ENCODE measurements around the gene NR3C2.

Gene NR3C2

DNA sequence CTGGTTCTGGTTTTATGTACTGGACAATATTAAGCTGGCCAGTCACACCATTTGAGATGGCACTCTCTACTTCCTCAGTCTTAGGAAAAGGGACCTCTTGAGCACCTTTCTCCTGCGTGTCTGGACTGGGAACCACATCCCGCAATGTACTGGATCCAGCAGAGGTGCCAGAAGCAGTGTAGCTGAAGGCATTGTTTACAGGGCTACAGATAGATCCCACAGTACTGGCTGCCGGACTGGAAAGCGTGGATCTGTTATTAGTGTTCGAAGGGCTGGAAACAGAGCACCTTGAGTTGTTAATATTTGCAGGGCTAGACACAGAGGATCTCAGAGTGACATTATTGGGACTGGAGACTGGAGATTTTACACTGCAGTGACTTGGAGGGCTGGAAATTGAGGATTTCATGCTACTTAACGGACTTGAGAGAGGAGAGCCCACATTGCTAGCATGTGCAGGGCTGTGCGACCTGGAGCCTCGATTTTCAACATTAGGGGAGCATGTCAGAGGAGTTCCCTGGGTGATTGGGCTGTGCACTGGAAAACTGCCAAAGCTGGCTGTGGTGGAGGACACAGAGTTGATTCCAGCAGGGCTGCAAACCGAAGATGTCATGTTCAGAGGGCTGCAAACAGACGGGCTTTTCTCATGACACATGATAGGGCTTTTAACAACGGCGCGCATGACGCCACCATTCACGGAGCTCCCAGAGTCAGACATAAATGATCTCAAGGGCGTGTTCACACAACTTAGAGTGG is 6.4 kb downstream of the NR3C2 start:
- DNase-seq (ENCODE audit: low read depth in 1 of 2, low spot score in 1 of 2) = no peak

GRCh38 chr4:148434075-148434773 is 8.0 kb downstream of the NR3C2 start:
- DNase-seq (ENCODE audit: low read depth in 1 of 2, low spot score in 1 of 2) = no peak

DNA sequence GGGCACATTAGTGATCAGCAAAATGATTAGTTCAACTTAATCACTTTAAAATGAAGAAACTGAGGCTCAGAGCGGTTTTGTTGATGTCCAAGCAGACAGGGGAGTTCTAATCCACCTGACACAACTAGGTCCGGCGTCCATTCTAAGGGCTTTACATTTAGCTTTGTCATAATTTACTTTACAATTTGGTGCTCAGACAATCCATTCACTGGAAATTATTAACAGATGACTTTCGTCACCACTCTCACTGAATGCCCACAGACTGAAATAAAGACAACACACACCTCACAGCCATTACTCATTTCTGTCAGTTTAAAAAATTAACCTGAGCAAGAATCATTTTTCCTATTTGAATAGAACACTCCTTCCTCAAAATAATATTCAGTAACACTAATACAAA is 10.8 kb downstream of the NR3C2 start:
- DNase-seq (ENCODE audit: low read depth in 1 of 2, low spot score in 1 of 2) = no peak

GRCh38 chr4:148430854-148431253 is 11.4 kb downstream of the NR3C2 start:
- DNase-seq (ENCODE audit: low read depth in 1 of 2, low spot score in 1 of 2) = no peak

GRCh38 chr4:148429206-148429605 is 13.0 kb downstream of the NR3C2 start:
- no peak for DNase-seq (ENCODE audit: low read depth in 1 of 2, low spot score in 1 of 2)

- no peak for DNase-seq (ENCODE audit: low read depth in 1 of 2, low spot score in 1 of 2)
These were observed 15.6 kb downstream of the NR3C2 start for GRCh38 chr4:148426643-148427042.

DNA sequence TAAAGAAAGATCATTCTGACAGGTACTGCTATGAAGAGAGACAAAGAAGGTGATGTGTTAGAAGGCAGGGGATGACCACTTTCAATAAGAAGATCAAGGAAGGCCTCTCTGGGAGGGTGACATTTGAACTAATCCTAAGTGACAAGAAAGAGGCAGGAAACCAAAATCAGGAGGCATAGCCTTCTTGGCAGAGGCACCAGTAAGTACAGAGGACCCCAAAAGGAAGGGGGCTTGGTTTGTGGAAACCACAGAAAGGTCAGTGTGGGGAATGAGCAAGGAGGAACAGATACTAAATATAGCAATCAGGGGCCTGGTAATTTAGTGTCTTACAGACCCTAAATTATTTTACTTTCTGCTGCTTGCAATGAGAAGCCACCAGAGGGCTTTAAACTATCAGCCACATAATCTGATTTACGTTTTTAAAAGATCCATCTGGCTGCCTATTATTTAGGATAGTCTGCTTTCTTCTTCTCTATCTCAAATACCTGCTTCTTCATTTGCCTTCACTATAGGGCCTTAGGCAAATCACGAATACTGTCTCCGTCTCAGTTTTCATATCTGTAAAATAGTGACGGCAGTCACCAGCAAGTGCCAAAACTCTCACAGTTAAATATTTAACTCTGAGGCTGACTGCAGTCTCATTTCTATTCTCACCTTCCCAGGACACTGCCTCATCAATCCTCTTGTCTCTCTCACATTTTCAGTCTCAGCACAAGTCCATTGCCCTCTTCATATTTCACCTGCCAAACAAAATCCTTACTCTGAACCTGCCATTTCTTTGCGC is 16.7 kb downstream of the NR3C2 start:
- DNase-seq (ENCODE audit: low read depth in 1 of 2, low spot score in 1 of 2) = no peak

- DNase-seq (ENCODE audit: low read depth in 1 of 2, low spot score in 1 of 2) = no peak
These were observed 21.8 kb downstream of the NR3C2 start for GRCh38 chr4:148420397-148420796.

GRCh38 chr4:148415500-148415899 is 26.7 kb downstream of the NR3C2 start:
- no peak for DNase-seq (ENCODE audit: low read depth in 1 of 2, low spot score in 1 of 2)

GRCh38 chr4:148412460-148412994 is 29.7 kb downstream of the NR3C2 start:
- no peak for DNase-seq (ENCODE audit: low read depth in 1 of 2, low spot score in 1 of 2)

DNA sequence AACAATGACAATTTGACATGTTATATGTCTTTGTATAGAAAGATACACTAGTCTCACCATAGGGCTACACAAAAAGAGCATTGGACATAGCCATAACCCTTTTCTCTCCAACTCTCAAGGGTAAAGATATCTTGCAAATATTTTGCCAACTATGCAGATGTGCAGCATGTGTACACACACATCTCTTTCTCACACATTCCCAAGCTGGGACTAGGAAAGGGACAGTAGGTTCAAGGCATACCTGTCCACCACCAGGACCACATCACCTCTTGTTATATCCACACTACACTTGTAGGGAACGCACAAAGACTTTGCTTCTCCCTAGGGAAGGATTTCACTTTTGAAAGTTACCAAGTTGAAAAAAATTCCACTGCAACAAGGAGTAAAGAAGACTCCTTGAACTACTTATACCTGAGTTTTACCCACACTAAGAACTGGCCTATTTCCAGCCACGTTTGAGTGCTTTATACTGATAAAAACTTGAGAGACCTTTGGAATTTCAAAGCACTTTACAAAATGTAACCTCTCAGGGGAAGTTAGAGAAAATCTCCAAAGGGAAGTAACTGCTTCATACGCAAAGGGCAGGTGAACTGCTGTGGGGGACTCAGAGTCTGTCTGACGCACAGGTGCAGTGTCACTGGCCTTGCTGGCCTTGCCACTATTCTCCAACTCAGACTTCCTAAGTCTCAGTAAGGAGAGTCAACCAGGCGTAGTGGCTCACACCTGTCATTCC is 36.9 kb downstream of the NR3C2 start:
- no peak for DNase-seq (ENCODE audit: low read depth in 1 of 2, low spot score in 1 of 2)

DNA sequence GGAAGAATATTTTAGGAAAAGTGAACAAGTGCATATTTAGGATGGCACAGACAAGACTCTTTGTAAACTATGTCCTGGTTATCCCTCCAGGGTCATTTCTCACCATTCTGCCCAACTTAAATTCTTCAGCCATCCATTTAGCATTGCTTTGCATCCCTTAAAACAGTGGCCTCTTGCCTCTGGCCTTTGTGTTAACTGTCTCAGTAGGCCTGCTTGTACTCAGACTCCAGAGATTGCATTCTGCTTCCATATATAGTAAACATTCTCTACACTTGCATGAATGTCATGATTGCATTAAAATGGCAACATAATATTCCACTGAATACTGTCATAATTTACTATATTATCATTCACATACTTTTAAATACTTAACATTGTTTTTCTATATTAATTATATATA is 43.2 kb downstream of the NR3C2 start:
- no peak for DNase-seq (ENCODE audit: low read depth in 1 of 2, low spot score in 1 of 2)

DNA sequence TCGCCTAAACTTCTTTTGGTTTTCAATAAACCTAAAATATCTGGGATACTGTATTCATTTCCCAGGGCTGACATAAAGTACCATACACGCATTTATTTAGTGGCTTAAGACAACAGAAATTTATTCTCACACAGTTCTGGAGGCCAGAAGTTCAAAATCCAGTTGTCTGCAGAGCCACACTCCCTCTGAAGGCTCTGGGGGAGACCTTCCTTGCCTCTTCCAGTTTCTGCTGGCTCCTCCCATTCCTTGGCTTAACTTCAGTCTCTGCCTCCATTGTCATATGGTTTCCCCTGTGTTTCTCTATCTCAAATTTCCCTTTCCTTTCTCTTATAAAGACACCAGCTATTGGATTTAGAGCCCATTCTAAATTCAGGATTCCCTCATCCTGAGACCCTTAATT is 44.4 kb downstream of the NR3C2 start:
- DNase-seq (ENCODE audit: low read depth in 1 of 2, low spot score in 1 of 2) = no peak

DNA sequence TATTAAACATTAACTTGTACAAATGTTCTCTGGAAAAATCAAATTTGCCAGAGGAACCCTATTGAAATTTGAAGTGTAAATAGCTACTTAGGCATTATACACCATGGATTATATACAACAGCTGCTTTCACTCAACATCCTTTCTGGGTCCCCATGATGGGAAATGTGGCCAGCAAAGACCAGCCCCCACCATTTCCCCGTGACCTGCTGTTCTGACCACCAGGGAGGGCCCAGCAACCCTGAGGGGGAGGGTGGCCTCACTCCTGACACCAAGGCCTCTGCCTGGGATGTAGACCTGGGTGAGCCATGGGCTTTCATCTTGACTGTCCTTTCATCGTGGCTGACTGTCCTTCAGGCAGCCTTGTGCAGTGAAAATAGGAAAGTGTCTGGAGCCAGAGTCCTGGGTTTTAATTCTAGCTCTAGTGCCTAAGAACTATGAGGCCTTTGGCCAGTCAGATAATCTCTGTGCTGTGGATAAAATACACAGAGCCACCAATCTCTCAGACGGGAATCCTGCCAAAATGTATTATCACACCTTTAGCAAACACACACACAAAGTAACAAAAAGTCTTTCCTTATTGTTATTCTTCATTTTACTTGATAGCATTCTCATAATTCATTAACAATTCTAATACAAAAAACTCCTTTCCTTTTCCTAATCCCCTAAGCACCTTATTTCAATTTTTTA is 45.1 kb downstream of the NR3C2 start:
- no peak for DNase-seq (ENCODE audit: low read depth in 1 of 2, low spot score in 1 of 2)

DNA sequence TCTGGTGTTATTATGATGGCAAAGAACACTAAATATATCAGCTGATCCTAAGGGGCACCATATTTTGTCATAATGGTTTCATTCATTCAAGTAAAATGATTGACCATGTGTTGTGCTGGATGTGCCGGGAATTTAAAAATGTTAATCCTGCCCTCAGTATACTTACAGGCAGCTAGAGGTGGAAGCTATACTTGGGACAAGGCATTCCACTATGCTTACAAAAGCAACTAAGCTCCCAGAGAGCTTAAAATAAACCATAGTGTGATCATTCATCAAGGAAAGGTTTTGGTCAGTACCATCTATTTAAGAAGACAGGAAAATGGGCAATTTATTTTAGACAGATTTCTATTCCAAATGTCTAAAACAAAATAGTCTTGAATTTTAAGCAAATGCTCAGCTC is 46.4 kb downstream of the NR3C2 start:
- DNase-seq (ENCODE audit: low read depth in 1 of 2, low spot score in 1 of 2) = no peak

GRCh38 chr4:148391056-148391455 is 51.2 kb downstream of the NR3C2 start:
- DNase-seq (ENCODE audit: low read depth in 1 of 2, low spot score in 1 of 2) = no peak

GRCh38 chr4:148390311-148390710 is 51.9 kb downstream of the NR3C2 start:
- no peak for DNase-seq (ENCODE audit: low read depth in 1 of 2, low spot score in 1 of 2)

- no peak for DNase-seq (ENCODE audit: low read depth in 1 of 2, low spot score in 1 of 2)
These were observed 61.9 kb downstream of the NR3C2 start for GRCh38 chr4:148380291-148380690.

GRCh38 chr4:148376151-148376550 is 66.1 kb downstream of the NR3C2 start:
- no peak for DNase-seq (ENCODE audit: low read depth in 1 of 2, low spot score in 1 of 2)

DNA sequence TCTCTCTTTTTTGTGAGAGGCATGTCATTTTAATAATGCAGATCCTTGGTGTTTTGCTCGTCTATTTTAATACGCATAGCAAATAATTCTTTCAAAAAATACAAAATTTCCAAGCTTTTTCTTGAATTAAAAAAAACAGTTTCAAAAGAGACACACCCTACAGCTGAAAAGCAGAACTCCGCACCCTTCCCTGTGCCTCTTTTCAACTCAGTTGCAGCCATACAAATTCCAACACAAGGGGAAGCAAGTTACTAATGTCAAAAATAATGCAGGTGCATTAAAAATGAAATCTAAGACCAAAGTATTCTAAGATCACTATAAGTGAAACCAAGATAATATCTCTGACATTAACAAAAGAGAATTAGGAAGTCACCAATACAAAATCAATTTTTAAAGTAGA is 66.6 kb downstream of the NR3C2 start:
- no peak for DNase-seq (ENCODE audit: low read depth in 1 of 2, low spot score in 1 of 2)

- no peak for DNase-seq (ENCODE audit: low read depth in 1 of 2, low spot score in 1 of 2)
These were observed 69.1 kb downstream of the NR3C2 start for GRCh38 chr4:148373093-148373492.
